Activated CD8-positive, alpha-beta memory T cell treated with anti-CD3 and anti-CD28 coated beads for 1 hour (primary cell): ENCODE data around the gene ZNF664.

ENCODE experiments used
- DNase-seq, 2 donors: peaks; one replicate each; pipeline ENCODE4 v3.0.0-alpha.2; 2020; ENCODE audit warnings: low read depth in 1 of 2; ENCODE audit errors: extremely low read depth in 1 of 2

ZNF664 gene

GRCh38 chr12:124027753-124028554, 54.9 kb downstream of the ZNF664 start:
- no peak for DNase-seq

GRCh38 chr12:124028555-124028925, 55.5 kb downstream of the ZNF664 start:
- no peak for DNase-seq

DNA sequence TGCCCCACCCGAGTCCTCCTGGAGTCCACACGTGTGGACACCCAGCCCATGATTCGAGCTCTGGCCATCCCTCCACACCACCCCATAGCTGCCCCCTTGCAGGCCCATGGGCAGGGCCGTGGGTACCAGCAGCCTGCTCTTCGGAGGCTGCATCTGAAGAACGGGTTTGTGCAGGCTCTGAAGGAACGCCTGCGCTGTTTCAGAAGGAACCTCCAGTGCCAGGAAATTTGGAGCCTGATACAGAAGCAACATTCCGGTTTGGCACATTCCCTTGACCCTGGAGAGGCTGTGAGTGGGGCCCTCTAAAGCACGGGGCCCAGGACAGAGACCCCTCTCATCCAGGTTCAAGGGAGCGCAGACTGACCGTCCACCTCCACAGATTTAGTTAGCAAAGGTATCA, 57.0 kb downstream of the ZNF664 start:
- DNase-seq = no peak

DNA sequence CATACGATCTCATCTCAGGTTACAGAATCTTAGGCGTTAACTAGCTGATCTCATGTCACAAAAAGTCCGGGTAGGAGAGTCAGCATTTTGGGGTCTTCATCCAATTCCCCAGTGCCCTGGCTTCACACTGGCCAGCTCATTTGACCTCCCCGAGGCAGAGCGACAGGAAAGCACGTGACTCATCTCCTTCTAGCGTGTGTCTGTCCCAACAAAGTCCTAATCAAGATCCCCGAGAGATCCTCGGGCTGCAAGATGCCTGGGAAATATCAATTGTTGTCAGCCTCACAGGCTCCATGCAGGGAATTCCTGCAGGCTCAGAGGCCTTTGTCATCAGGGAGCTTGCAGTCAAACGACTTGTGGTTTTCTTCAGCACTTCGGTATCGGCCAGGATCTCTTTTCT, 57.5 kb downstream of the ZNF664 start:
- DNase-seq = no peak

DNA sequence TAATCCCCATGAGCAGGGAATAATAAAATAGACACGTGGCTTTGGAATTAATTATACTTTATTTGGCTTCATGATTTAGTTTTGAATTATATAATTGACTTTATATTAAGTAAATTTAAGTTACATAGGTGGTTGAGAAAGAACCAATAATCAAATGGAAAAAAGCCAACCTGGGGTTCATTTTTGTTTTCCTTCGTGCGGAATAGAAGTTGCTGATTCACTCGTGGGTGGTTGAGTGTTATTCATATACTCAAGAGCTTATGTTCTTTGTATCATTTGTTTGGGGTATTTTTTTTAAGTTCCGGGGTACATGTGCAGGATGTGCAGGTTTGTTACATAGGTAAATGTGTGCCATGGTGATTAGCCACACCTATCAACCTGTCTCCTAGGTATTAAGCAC, 58.0 kb downstream of the ZNF664 start:
- DNase-seq = no peak

DNA sequence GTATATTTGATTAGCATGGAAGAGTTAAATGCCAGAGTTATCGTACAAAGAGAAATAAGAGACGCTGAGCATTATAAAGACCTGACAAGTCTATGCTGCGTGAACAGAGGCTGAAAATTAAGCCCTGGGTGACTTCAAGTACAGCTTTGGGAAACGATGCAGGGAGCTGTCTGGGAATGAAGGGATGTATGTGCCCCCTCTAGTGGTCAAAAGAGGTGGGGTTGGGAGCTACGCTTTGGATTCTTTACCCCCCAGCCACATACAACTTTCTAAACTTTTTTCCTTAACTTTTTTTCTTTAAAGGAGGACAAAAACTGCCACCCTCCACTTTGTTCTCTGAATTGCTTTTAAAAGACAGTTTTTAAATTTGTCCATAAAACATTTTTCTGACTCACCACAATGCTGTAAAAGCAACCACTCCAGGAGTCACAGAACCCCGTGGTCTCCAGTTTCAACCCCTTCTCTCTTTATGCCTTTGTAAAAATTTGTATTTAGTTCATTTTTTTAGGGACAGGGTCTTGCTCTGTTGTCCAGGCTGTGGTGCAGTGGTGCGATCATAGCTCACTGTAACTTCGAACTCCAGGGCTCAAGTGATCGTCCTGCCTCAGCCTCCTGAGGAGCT, 59.4 kb downstream of the ZNF664 start:
- DNase-seq = no peak

DNA sequence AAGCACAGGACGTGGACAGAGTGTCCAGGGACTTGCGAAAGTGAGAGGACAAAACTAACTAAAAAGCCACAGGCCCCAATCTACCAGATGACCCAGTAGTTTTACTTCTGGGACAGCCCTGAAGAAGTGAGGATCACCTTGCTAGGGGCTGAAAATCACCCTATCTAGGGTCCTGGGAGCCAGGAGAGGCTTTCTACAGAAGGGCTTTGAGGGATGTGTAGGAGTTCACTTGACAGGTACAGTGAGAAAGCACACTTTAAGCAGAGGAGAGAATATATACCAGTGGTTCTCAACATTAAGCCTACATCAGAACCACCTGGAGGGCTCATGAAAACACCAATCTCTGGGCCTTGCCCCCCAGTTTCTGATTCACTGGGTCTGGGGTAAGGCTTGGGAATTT, 60.8 kb downstream of the ZNF664 start:
- DNase-seq = no peak

- DNase-seq = no peak
Measured at GRCh38 chr12:124034297-124034696, 61.3 kb downstream of the ZNF664 start.

GRCh38 chr12:124035163-124035562, 62.1 kb downstream of the ZNF664 start:
- no peak for DNase-seq

DNA sequence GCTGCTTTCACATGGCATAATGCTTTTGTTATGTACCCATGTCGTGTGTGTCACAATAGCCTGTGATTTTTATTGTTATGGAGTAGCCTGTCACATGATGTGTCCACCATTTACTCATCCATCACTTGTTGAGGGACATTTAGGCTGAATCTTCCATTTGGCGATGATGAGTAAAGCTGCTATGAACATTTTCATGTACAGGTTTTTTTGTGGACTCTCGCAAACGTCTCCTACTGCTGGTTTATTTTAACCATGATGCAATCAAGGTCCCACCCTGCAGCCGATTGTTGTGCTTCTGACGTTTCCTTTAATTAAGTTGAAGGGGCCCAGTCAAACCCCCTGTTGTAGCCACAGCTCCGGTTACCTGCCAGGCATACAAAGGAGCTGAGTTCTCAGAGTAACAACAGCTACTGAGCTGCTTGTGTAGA, 63.2 kb downstream of the ZNF664 start:
- no peak for DNase-seq

- DNase-seq = peak in 1 of 2 donors; percentile 30
Measured at GRCh38 chr12:124036657-124037109, 63.7 kb downstream of the ZNF664 start.

DNA sequence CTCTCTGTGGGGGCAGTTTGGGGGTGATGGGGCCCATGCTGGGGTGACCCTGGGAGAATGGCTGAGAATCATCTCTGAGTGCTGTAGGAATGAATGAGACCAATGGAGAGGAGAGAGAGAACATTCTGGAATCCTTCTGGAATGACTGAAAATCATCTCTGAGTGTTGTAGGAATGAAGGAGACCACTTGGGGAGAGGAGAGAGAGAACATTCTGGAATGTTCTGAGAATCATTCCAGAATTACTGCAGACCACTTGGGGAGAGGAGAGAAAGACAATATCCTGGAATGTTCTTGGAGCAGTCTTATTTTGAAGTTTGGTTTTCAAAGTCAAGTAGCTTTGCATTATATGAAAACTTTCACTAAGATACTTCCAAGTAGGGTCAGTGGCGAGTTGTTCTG, 64.3 kb downstream of the ZNF664 start:
- no peak for DNase-seq

DNA sequence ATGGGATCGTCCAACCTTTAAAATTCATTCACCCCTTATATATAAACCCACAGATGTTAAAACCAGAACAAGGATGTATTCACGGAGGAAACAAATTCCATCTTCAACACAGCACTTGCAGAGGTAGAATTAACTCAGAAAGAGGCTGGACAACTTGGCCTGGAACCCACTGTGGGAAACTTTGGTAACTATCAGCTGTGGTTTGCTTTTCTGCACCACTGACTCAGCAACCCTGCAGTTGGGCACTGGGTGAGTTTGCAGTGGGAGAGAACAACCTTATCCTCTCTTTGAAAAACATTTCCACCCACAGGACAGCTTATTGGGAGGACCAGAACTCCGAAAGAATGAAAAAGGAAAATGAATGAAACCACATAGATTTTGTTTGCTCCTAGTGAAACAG, 66.3 kb downstream of the ZNF664 start:
- DNase-seq = no peak

DNA sequence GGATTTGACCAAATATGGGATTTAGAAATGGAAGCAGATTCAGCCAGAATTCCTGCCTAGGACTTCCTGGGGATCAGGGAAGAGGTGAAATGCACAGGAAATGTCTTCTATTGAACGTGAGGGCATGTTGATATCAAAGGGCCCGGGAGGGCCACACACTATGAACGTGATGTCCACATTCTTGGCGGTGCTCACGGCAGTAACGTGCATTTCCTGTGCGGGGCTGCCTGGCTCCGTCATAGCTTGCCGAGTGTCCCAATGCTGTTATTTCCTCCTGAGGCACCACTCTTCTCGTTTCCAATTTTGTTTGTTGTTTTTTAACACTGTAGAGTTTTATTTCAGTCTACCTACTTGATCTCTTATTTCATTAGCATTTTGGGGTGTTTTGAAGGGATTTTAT, 67.3 kb downstream of the ZNF664 start:
- no peak for DNase-seq

- DNase-seq = no peak
Measured at GRCh38 chr12:124040737-124041136, 67.7 kb downstream of the ZNF664 start.

GRCh38 chr12:124041907-124042306, 68.9 kb downstream of the ZNF664 start:
- DNase-seq = no peak

DNA sequence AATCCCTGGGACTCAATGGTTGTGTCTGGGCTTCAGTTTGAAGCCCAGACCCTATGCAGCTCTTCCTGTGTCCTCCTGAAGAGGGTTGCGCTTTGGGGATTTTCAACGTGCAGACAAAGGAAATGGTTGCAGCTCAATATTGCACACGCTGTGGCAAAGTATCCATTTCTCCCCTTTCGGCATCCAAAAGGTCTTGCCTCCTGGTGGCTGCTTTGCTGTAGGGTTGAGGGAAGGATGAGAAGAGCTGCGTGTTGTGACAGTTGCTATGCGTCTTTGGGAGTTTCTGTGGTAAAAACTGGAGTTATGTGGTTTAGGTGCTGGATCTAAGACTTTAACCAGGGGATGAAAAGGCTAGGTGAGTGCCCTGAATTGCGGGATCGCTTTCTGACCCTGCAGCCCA, 71.0 kb downstream of the ZNF664 start:
- no peak for DNase-seq

- DNase-seq = no peak
Measured at GRCh38 chr12:124044809-124045321, 71.8 kb downstream of the ZNF664 start.

DNA sequence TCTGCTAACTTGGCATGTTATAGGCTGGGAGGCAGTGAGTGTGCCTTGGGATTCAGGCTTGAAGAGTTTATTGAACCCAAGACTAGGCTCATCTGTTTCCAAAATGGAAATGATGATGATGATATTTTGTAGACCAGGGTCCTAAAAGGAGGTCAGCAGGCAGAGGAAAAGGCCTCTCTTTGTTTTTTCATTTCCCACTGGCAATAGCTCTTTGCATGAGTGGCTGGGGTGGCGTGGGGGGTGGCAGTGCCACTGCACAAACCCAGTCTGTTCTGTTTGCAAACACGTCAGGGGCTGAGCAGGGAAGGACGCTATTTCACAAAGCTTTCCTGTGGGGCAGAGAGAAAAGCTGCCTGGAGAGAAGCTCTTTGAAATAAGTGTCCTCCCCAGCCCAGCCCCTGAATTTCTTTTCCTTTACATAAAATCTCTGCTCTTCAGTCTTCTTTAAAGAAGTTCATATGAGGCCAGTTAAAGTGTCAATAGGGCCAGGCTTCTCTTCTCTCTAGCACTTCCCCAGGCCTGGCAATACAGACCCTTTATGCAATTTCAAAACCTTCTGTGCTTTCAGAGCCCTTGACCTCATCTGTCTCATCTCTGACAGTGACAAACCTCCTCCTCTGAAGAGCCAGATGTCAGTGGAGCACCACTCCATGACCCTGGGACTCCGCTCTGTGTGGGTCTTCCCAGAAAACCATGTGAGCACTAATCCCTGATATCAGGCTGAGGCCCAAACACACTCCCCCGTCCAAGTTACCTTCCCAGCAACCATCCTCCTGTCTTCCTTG, 72.8 kb downstream of the ZNF664 start:
- no peak for DNase-seq

DNA sequence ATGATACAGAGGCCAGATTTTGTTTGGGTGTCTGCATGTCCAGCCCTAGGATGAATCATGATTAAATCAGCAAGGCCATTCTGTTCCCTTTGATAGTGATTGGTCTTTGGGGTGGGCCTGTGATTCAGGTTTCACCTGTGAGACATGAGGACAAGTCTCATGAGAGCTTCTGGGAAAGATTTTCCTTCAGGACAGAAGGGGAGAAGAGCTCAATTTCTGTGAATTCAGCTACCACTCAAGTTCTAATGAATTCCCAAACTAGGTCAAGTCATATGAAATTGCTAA, 73.4 kb downstream of the ZNF664 start:
- DNase-seq = no peak

- no peak for DNase-seq
Measured at GRCh38 chr12:124047045-124047566, 74.1 kb downstream of the ZNF664 start.
